Inflammatory macrophage treated with lipopolysaccharide for 4 hours (primary cell): Measurements from ENCODE around the gene ATG7.
"Not testable (repeated sequence)": the region's sequence is repeated elsewhere in the genome, so short reads cannot be mapped to it uniquely, and the experiment has no call there.

ENCODE experiments used
- DNase-seq: peaks from one replicate; pipeline ENCODE4 v3.0.0-alpha.2; 2020

ATG7 gene

DNA sequence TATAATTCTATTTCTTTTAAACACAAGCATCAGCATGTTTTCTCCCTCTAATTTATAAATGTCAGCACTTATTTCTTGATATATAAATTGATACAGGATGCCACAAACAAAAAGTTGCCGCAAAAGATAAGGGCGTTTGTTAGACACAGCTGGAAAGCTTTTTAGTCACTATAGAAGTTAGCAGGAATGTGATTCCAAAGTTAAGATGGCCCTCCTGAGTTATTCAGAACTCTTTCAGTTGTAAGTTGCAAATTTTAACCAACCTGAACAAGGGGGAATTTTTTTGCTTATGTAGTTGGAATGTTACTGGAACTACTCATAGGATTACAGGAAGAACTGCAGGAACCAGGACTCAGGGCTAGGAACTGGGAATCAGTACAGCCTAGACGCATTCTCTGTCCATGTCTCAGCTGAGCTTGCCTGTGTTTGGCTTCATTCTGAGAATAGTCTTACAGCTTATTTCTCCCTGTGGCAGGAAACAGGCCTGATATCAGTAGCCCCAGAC is 205.3 kb downstream of the ATG7 start:
- no peak for DNase-seq

DNA sequence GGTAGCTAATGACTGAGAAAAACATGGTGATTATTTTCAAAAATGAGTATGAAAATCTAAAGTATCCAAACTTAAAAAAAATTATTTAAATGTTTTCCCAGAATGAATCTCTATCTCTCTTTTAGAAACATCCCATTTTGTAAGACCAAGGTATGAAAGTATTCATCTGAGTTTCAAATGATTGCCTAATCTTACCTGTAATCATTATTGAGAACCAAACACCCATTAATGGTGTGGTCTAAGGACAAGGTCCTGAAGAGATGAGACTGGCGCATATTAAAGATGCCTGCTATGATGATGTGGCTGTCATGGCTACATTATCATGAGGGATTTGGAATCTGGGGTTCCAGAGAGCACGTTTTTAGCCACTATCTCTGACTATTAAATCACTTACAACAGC is 206.0 kb downstream of the ATG7 start:
- no peak for DNase-seq

DNA sequence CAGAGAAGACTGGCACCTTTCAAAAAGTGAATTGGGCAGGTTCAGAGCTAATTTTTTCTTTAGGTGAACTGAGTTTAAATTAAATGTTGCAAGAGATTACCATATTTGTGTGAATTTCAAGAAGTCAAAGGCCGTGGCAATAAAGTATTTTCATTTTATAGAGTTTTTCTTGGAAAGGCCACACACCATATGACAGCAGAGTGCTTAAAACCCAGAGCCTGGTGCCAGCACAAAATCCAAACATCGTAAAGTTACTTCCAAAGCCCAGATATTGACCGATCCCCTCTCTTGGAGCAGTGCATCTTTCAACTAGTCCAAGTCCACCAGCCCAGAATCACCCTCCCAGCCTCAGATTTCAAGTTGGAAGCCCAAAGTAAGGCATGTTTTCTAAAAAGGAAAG is 207.0 kb downstream of the ATG7 start:
- DNase-seq: no peak

DNA sequence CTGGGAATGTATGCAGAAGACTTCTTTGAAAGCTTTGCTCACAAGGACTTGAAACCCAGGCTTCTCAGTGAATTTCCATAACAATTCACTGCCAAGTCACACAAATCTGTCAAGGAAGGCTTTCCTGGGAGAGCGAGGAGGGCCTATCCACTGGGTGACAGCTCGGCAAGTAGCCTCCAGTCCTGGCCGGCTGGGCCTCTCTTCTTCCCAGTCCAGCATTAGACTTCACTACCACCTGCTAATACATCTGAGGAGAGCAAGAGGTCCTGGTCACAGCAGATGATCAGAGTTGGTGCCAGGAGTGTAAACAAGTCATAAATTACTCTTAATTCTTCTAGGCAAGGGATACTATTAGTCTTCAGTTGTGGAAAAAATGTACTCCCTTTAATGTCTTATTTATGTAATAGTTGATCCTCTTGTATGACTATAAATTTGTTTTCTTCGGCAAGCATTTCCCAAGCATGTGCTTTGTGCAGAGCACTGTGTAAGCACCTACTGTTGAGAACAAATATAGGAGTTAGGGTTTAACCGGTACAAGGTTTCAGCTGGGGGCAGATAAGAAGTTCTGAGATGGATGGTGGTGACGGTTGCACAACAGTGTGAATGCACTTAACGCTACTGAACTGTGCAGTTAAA is 208.6 kb downstream of the ATG7 start:
- DNase-seq: no peak

DNA sequence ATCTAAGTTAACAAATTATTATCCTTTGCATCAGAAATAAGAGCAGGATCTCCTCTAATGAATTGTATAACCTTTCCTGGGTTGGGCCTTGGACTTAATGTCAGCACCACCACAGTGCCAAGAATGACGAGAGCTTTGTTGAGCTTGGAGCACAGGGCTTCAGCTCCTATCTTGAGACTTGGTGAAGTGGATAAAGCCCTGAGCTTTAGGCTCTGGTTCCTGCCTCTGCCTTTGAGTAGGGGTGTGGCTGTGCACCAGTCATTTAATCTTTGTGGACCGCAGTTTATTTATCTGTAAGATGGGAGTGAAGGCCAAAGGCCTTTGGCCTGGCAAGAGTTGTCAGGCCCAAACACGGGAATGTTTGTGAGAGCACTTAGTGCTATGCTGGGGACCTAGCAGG is 209.4 kb downstream of the ATG7 start:
- no peak for DNase-seq

DNA sequence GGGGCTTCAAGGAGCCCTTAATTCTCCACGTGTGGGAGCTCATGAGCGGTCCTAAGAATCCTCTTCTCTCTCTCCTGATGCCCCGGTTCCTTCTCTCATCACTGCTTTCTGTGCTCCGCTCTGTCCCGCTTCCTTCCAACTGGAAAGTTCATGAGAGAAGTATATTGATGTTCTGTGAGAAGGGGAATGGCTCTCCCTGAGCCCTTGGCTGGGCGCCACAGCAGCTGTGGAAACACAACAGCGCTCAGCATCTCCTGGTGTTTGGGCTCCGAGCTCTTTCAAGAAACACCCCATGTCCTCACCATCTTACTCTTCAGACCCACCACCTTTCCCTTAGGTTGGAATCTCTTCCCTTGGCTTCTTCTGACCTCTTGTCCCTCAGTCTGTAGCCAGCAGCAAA is 209.8 kb downstream of the ATG7 start:
- DNase-seq: no peak

DNA sequence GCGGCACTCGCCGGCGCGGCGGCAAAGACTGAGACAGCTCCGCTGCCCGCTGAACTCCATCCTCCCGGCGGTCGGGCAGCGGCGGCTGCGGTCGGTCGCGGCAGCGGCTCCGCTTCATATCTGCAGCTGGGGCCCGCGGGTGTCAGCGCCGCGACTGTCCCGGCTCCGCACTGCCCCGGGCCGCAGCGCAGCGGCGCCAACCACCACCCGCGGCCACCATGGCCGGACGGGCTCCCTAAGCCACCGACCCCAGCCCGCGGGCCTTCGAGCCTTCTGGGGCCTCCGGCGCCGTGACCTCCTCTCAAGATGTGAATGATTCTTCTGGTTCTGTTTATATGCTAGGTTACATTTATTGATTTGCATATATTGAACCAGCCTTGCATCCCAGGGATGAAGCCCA is 216.2 kb downstream of the ATG7 start:
- DNase-seq: not testable (repeated sequence)

DNA sequence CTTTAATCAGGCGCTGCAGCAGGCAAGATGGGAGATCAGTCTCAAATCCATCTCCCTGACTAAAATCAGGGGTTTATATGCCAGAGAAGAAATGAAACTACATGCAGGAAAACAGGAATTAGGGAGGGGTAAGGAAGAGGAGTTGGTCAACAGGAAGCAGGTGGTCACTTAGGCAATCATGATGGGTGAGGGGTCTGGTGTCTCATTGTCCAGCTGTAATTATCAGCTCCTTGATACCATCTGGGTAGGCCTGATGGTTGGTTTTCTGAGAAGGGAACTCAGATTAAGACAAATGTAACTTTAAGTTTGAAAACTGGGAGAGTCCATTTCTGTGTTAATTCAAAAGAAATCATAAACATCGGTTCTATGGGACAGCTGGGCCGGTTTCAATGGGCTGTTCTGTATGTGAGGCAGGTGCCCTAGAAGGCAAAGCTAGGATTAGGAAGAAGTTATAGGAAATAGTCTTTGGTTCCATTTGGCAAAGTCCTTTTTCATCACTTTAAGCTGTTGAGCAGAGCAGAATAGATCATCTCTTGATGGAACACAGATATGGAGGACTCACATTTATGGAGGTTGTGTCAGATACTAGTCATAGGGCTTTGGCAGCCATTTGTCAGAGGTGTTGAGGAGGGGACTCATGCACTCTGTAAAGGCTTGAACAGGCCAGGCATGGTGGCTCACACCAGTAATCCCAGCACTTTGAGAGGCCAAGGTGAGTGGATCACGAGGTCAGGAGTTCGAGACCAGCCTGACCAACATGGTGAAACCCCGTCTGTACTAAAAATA is 222.1 kb downstream of the ATG7 start:
- peak; percentile 33 for DNase-seq

DNA sequence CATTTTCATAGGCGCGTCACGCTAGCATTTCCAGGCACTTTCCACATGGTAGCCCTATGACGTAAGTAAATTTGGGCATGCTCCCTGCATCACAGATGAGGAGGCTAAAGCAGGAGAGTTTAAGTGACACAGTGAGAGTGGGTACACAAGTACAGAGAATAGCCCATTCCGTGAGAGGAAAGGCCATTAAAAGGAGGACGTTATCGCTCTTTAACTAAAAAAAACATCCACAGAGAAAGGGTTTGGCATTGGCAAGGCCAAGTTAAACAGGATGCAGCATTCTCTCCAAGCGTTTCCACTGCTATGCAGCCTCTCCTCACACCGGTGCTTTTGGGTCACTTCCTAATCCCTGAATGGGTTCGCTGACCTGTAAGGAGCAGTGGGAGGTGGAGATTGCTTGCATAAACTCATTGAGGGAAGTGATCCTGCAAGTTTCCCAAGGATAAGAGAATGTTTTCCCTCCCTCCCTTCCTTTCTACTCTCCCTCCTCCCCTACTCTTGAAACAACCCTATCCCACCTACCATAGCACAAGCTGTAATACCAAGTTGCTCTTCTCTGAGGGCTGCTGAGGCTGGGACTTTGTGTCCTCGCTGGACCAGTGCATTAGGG is 223.9 kb downstream of the ATG7 start:
- DNase-seq: no peak

DNA sequence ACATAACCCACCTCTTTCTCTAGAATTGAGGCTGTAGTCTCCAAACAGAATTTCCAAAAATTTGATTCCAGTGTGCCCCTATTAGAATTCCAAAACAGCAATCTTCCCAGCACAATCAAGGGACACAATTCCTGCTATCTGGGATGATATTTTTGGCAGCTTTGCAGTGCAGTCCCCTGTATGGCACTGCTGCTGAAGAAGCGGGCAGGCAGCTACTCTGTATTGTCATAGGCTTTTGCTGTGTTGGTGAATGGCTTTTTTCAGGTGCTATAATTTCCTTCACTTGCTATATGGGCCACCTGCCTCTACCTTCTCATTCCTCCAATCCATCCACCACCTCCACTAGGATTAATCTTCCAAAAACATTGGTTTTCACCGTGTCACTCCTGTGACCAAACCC is 226.0 kb downstream of the ATG7 start:
- no peak for DNase-seq

DNA sequence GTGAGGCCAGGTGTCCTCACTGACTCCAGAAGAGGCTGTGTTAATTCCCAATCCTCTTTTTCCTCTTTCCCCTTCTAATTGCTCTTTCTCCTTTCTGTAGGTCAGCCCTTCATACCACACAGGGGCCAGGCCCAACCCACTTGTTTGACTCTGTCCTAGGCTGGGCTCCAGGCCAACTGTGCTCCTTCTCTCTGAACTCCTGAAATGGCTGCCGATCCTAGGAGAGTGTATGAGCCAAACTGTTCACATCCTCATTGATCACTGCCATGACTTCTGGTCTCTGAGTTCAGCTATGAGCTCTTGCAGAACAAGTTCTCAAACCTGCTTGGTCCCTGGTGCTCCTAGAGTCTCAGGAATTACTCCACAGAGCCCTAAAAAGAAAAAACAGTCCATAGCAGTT is 226.4 kb downstream of the ATG7 start:
- DNase-seq: no peak

DNA sequence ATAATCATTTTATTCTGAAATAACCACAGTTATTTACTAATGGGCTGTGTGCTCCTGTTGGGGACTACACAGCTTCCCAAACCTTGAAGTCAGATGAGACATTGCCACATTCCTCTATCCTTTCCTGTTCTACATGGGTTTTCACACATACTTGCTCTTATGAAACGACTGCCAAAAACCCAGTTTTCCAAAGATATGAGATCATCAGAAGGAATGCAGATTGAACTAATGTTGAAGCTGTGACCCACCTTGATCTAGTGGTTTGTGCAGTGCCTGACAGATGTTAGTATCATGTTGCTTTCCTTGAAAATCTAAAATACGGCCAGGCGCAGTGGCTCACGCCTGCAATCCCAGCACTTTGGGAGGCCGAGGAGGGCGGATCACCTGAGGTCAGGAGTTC is 226.9 kb downstream of the ATG7 start:
- peak; percentile 27 for DNase-seq

DNA sequence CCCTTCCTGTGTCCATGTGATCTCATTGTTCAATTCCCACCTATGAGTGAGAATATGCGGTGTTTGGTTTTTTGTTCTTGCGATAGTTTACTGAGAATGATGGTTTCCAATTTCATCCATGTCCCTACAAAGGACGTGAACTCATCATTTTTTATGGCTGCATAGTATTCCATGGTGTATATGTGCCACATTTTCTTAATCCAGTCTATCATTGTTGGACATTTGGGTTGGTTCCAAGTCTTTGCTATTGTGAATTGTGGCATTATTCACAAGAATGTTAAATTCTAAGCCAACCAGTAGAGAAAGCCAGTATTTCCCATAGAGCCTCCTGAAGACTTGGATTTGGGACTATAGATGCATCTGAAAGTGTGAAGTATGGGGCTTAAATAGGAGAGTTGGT is 230.2 kb downstream of the ATG7 start:
- DNase-seq: not testable (repeated sequence)

DNA sequence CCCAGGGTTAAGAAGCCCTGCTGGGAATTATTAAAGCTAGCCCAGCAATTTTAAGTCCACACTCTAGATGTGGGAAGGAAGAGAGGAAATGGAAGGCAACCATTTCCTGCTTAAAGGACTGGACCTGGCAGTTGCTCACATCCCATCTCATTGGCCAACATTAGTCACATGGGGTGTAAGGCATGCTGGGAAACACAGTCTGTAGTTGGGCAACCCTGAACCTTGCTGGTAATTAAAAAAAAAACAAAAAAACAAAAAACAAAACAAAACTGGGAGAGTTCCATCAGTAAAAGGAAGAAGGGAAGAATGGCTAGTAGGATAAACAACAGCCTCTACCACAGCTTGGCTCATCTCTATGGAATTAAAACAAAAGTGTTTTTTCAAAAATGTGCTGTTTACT is 235.5 kb downstream of the ATG7 start:
- DNase-seq: no peak

DNA sequence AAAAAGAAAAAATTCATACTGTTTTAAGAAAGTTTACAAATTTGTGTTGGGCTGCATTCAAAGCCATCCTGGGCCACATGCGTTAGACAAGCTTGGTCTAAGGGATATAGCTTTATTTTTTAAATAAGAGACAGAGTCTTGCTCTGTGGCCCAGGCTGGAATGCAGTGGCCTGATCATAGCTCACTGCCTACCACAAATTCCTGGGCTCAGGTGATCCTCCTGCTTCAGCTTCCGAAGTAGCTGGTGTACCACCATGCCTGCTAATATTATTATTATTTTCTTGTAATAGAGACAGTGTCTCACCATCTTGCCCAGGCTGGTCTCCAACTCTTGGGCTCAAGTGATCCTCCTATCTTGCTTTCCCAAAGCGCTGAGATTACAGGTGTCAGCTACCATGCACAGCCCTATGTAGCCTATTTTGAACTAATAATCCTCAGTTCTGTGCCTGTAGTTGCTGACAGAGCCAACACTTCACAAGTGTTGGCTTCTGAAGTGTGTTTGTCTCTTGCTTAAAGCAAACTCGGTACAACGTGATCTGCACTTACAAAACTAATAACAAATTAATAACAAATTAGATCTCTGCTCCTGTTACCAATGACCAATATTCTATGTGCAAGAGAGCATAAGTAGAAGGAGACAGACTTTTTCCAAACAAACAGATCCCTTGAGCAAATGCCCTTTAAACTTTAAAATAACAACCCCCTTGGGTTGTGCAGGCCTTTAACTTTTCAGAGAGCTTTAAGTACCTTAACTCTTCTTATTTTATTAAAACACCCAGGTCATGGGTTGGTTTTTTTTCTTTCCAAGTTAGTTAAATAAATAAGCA is 236.4 kb downstream of the ATG7 start:
- DNase-seq: no peak

DNA sequence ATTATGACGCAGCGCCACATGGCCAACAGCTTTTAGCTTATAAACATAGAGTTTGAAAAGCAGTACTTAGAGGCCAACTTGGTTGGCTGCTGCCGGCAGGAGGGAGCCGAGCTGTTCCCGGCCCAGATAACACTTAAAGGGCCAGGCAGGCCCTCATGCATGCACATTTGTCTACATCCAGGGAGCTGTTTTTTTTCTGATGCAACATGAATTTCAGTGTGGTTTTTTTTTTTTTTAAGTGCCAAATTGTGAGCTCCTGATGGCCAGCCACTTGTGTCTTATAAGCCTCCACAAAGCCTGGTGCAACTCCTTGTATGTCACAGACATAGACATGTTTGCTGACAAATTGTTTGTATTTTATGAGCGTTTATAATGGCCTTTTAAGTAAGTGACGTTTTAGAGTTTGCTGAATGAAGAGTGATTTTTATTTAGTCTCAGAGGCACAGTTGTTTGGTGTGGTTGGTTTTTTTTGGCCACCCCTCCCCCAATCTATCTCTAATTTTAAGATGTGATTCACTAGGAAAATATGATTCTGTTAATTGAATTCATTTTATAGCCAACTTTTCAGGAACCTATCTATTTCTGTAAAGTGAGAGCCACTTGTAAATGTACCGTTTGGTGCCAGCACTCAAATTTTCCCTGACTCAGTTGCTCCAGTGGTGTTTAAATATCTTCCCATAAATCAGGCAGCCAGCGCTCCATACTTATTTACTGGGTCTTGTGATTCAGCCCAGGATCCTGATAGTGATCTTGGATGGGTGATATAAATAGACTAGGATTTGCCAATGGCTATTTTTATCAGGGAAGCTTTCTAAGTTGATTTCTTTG is 237.2 kb downstream of the ATG7 start:
- no peak for DNase-seq

DNA sequence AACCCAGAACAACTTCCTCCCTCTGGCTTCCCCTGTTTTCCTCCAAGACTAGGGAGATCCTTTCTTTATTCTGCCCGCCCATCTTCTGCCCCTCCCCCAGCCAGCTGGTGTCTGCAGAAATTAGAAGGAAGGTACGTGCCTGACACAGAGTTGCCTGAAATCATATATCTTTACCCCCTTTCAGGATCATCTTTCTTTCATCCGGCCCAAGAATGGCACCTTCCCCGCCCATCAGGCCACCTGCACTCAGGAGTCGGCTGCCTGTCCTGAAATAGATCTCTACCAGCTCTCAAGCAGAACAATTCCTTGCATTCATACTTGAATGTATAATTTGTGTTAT is 237.8 kb downstream of the ATG7 start:
- DNase-seq: no peak

DNA sequence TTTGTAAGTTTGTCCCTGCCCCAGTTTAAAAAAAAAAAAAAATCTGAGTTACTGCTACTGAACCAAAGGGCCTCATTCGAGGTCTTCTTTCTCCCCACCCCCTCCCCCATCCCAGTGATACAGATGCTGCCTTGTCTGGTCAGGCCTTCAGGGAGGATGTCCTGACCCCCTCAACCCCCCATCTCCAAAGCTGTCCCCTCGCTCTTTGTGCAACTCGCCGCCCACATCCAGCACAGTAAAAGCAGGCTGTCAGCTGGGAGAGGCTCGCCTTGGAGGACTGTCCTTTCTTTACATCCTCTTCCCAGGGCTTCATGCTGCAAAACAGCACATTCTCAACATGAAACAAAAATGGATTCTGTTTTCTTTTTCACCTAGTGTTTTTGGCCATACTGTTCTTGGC is 238.2 kb downstream of the ATG7 start:
- no peak for DNase-seq

DNA sequence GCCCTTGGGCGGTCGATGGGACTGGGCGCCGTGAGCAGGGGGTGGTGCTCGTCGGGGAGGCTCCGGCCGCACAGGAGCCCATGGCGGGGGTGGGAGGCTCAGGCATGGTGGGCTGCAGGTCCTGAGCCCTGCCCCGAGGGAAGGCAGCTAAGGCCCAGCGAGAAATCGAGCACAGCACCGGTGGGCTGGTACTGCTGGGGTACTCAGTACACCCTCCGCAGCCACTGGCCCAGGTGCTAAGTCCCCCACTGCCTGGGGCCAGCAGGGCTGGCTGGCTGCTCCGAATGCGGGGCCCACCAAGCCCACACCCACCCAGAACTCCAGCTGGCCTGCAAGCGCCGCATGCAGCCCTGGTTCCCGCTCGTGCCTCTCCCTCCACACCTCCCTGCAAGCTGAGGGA is 239.4 kb downstream of the ATG7 start:
- DNase-seq: not testable (repeated sequence)

DNA sequence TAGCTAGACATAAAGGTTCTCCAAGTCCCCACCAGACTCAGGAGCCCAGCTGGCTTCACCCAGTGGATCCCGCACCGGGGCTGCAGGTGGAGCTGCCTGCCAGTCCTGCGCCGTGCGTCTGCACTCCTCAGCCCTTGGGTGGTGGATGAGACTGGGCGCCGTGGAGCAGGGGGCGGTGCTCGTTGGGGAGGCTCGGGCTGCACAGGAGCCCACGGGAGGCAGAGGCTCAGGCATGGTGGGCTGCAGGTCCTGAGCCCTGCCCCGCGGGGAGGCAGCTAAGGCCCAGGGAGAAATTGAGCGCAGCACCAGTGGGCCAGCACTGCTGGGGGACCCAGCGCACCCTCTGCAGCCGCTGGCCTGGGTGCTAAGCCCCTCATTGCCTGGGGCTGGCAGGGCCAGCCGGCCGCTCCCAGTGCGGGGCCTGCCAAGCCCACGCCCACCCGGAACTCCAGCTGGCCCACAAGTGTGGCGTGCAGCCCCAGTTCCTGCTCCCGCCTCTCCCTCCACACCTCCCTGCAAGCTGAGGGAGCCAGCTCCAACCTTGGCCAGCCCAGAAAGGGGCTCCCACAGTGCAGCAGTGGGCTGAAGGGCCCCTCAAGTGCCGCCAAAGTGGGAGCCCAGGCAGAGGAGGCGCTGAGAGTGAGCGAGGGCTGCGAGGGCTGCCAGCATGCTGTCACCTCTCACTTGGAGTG is 241.1 kb downstream of the ATG7 start:
- DNase-seq: not testable (repeated sequence)

DNA sequence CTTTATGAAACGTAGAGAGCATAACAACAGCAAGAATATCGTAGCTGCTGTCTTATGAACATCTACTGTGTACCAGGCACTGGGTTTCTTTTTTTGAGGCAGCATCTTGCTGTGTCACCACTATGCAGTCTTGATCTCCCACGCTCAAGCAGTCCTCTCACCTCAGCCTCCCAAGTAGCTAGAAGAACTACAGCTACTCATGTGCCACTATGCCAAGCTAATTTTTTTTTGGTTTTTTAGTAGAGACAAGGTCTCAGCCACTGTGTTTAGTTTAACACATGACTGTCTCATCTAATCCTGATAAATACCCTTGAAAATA is 241.6 kb downstream of the ATG7 start:
- no peak for DNase-seq
